OCI-LY3 (cell line): ENCODE results near the gene FBXL4.

ENCODE experiments used
- H2AFZ ChIP-seq: fragments of 200-600, 300-600 bp; shearing (Covaris generic); 2 replicates; pipeline ENCODE4 v1.6.0; 2014; ENCODE audit warnings: antibody characterized with exemption, low read depth, low read length
- H3K27ac ChIP-seq: fragments of 200-600, 300-600 bp; sonication (generic); 2 replicates; pipeline ENCODE4 v1.5.1; 2014; ENCODE audit warnings: mild to moderate bottlenecking, low read length, moderate library complexity, mixed read lengths
- H3K27me3 ChIP-seq: fragments of 200-600, 300-600 bp; sonication (generic); 2 replicates; pipeline ENCODE4 v1.6.1; 2014; ENCODE audit warnings: low read depth, low read length, mixed read lengths
- H3K36me3 ChIP-seq: fragments of 200-600, 300-600 bp; sonication (generic); replicated peaks from 2 replicates; pipeline ENCODE3; 2014; ENCODE audit warnings: low read depth, low read length, mixed read lengths
- H3K4me1 ChIP-seq: fragments of 300-600, 200-600 bp; sonication (generic); 2 replicates; pipeline ENCODE4 v1.6.1; 2014; ENCODE audit warnings: low read length, mixed read lengths
- H3K4me2 ChIP-seq: fragments of 200-600, 300-600 bp; sonication (generic); 2 replicates; pipeline ENCODE4 v1.6.1; 2014; ENCODE audit warnings: low read length, mixed read lengths
- H3K4me3 ChIP-seq: fragments of 300-600, 200-600 bp; sonication (generic); 2 replicates; pipeline ENCODE4 v1.5.1; 2014; ENCODE audit warnings: antibody characterized with exemption, mild to moderate bottlenecking, low read length, moderate library complexity
- H3K79me2 ChIP-seq: fragments of 300-600, 200-600 bp; shearing (Covaris generic); 2 replicates; pipeline ENCODE4 v1.6.1; 2014; ENCODE audit warnings: mild to moderate bottlenecking, low read length, mixed read lengths
- H3K9ac ChIP-seq: fragments of 300-600, 200-600 bp; shearing (Covaris generic); 2 replicates; pipeline ENCODE4 v1.6.0; 2014; ENCODE audit warnings: mild to moderate bottlenecking, low read length, moderate library complexity
- H3K9me3 ChIP-seq: fragments of 200-600, 300-600 bp; shearing (Covaris generic); 2 replicates; pipeline ENCODE4 v1.6.1; 2014; ENCODE audit warnings: low read length, mixed read lengths; ENCODE audit not compliant: insufficient read depth
- H4K20me1 ChIP-seq: fragments of 200-600, 300-600 bp; sonication (generic); 2 replicates; pipeline ENCODE4 v1.6.1; 2016; ENCODE audit warnings: low read length, mixed read lengths; ENCODE audit not compliant: insufficient read depth
- EZH2phosphoT487 ChIP-seq: fragments of 200-600 bp; shearing (Covaris generic); IDR thresholded peaks from 2 replicates; pipeline ENCODE4 v1.6.1; 2018; ENCODE audit warnings: antibody characterized with exemption, mixed run types, low read depth
- TF ChIP-seq, protein P1 (sequence below): fragments of 200-600, 300-600 bp; sonication (generic); IDR thresholded peaks from 2 replicates; pipeline ENCODE4 v1.5.1; 2014; ENCODE audit warnings: antibody characterized with exemption, low read length, low read depth

The FBXL4 gene

DNA sequence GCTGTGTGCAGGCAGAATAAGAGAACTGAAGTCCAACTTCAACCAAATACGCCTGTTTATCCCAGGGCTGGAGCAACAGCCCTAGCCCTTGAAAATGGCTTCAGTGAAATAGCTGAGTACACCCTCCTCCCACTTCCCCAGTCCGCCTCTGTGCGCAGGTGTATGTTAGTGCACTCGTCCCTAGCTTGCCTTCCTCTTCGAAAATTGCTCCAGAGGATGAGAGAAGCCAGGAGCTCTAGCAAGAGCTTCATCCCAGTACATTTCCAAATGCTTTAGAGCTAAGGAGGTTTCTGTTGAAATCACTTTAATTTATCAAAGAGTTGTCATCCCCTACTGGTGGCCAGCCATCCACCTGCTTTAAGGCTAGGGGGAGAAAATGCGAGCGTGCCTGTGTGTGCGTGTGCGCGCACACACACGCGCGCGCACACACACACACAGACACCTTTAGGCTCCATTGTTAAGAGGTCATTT, 118.8 kb downstream of the FBXL4 start:
- Histone ChIP-seq H3K27ac (no peak overlapping the region), H2AFZ (no peak overlapping the region), H3K27me3 (no peaks in the 10 kb centered on the region), H3K9me3 (no peaks in the 10 kb centered on the region), H4K20me1 (no peaks in the 10 kb centered on the region), H3K4me2 (no peak overlapping the region), H3K4me1 (no peaks in the 10 kb centered on the region), H3K36me3 (no peaks in the 10 kb centered on the region), H3K4me3 (no peak overlapping the region), H3K79me2 (no peaks in the 10 kb centered on the region), H3K9ac (no peak overlapping the region)
- TF ChIP-seq EZH2phosphoT487 = no peak
- TF ChIP-seq, protein P1, sequence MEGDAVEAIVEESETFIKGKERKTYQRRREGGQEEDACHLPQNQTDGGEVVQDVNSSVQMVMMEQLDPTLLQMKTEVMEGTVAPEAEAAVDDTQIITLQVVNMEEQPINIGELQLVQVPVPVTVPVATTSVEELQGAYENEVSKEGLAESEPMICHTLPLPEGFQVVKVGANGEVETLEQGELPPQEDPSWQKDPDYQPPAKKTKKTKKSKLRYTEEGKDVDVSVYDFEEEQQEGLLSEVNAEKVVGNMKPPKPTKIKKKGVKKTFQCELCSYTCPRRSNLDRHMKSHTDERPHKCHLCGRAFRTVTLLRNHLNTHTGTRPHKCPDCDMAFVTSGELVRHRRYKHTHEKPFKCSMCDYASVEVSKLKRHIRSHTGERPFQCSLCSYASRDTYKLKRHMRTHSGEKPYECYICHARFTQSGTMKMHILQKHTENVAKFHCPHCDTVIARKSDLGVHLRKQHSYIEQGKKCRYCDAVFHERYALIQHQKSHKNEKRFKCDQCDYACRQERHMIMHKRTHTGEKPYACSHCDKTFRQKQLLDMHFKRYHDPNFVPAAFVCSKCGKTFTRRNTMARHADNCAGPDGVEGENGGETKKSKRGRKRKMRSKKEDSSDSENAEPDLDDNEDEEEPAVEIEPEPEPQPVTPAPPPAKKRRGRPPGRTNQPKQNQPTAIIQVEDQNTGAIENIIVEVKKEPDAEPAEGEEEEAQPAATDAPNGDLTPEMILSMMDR = no peak

DNA sequence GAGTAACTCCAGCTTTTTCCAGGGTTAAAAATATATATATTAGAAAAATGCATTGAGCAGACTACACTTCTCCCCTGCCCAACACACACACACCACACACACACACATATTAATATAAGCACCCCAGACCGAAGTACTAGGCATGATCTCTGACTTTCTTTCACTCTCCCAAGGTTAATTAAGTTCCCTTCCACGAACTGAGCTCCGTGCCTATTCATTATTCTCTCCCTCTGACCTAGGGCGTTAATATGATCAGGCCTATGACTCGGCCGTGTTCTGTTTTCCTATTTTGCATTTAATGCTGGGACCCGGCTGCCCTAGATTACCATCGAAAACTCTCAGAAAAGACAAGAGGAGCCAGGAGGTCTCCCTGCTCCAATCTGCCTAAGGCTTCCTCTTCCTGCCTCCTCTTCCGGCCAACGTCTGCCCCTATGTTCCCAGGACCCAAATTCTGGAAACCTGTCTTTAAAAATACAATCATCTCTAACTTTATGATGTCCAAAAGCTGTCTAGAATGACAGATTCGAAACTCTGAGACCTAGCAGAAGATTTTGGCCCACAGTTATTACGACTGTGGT, 119.4 kb downstream of the FBXL4 start:
- Histone ChIP-seq H3K4me2 (no peak overlapping the region), H3K36me3 (no peaks in the 10 kb centered on the region), H3K4me3 (no peak overlapping the region), H3K79me2 (no peaks in the 10 kb centered on the region), H3K27ac (no peak overlapping the region), H3K27me3 (no peaks in the 10 kb centered on the region), H4K20me1 (no peaks in the 10 kb centered on the region), H2AFZ (no peak overlapping the region), H3K9ac (no peak overlapping the region), H3K4me1 (no peaks in the 10 kb centered on the region), H3K9me3 (no peaks in the 10 kb centered on the region)
- no peak for TF ChIP-seq EZH2phosphoT487
- TF ChIP-seq, protein P1 = no peak

DNA sequence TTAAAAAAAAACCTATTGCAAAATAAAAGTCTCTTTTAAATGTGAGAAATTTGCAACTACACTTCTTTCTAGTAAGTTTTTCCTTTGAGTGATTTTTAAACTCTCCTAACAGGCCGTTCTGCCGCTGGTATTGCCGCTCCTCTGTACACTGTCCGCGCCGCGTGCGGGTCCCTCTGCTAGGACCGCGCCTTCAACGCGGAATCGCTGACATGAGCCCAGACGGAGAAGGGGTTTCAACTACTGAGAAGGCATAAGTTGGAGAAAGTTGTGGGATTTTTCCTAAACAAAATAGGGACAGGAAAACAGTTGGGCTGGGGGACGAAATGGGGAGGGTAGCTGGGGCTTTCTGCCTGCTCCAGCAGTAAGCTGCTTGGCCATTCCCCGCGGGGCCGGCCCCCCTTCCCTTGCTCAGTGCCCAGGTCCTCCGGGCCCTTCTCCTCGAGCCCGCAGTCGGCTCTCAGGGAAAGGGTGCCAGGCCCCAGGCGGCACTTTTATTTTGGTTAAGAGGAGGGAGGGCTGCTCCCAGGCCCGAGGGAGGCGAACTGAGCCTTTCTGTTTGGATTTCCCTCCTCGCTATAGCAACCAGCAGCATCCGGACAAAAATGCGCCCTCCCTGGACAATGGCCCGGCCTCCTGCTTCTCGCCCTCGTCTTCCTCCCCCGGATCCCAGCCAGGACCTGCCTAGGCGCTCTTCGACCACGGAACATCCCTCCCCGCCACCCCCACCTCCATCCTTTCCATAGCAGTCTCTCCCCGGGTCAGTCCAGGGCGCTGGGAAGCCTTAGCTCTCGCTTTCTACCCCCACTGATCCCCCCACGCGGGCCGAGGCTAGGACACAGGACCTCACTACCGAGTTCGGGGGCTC, 120.2 kb downstream of the FBXL4 start:
- Histone ChIP-seq H3K4me3 (no peak overlapping the region), H4K20me1 (no peaks in the 10 kb centered on the region), H3K27ac (no peak overlapping the region), H3K4me2 (no peak overlapping the region), H3K36me3 (no peaks in the 10 kb centered on the region), H2AFZ (no peak overlapping the region), H3K4me1 (no peaks in the 10 kb centered on the region), H3K9ac (no peak overlapping the region), H3K9me3 (no peaks in the 10 kb centered on the region), H3K79me2 (no peaks in the 10 kb centered on the region), H3K27me3 (no peaks in the 10 kb centered on the region)
- no peak for TF ChIP-seq EZH2phosphoT487
- TF ChIP-seq, protein P1 = no peak

DNA sequence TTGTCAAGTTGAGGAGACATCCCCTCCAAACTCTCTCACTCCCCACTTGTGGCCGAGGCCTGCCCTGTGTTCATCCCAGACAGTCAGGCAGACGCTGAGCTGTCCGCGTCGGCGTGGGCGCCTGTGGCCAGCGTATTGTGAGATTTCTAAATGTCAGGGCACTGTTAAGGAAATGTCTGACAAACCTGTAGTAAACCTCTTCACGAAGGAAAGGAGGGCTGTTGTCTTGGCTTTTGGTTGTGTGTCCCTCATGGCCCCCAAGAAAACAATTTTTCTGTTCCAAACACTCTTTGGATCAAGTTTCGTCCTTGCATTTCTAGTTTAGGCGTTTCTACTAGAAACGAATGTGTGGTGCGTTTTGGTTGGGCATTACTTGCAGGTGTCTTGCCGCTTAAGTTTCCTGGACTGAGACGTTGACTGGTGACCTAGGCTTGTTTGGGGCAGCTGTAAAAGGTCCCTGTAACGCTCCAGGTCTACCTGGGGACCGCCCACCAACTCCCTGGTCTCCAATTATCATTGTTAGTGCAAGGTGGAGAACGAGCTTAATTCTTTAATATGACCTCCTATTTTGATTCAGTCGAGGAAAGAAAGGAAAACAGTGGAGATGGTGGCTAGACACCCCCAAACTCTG, 122.0 kb downstream of the FBXL4 start:
- Histone ChIP-seq H4K20me1 (no peaks in the 10 kb centered on the region), H3K79me2 (no peaks in the 10 kb centered on the region), H3K27ac (no peak overlapping the region), H3K9me3 (no peaks in the 10 kb centered on the region), H3K27me3 (no peaks in the 10 kb centered on the region), H3K4me1 (no peaks in the 10 kb centered on the region), H3K9ac (no peak overlapping the region), H3K4me3 (no peak overlapping the region), H2AFZ (no peak overlapping the region), H3K36me3 (no peaks in the 10 kb centered on the region), H3K4me2 (no peak overlapping the region)
- TF ChIP-seq EZH2phosphoT487 = no peak
- TF ChIP-seq, protein P1 = no peak
